Dedifferentiated amniotic fluid mesenchymal stem cell (primary cell): ENCODE data around the gene SBNO1.
"Not testable (repeated sequence)": the region's sequence is repeated elsewhere in the genome, so short reads cannot be mapped to it uniquely, and the experiment has no call there.

Experiments used
- DNase-seq: peaks from one replicate; pipeline ENCODE4 v3.0.0-alpha.2; 2016; ENCODE audit errors: extremely low spot score

Gene SBNO1

DNA sequence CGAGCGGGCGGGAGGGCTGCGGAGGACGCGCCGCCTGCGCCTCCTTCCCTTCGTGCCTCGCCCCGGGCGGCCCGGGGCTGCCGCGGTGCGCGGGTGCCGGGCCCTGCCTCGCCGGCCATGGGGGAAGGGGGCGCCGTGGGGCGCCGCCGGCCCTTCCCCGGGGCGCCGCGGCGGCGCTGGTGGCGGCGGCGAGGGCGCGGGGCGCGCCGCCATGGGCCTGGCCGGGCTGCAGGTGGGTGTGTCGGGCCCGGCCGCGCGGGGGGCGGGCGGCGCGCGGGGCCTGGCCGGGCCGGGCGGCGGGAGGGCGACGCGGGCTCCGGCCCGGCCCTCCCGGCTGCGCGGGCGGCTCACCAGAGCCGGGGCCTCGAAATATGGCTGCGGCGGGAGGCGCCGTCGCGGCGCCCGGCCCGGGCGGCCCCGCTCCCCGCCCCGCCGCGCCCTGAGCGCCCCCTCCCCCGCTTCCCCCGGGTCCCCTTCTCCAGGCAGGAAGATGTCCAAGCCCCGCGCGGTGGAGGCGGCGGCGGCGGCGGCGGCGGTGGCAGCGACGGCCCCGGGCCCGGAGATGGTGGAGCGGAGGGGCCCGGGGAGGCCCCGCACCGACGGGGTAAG is 24.4 kb upstream of the SBNO1 start:
- no peak for DNase-seq

DNA sequence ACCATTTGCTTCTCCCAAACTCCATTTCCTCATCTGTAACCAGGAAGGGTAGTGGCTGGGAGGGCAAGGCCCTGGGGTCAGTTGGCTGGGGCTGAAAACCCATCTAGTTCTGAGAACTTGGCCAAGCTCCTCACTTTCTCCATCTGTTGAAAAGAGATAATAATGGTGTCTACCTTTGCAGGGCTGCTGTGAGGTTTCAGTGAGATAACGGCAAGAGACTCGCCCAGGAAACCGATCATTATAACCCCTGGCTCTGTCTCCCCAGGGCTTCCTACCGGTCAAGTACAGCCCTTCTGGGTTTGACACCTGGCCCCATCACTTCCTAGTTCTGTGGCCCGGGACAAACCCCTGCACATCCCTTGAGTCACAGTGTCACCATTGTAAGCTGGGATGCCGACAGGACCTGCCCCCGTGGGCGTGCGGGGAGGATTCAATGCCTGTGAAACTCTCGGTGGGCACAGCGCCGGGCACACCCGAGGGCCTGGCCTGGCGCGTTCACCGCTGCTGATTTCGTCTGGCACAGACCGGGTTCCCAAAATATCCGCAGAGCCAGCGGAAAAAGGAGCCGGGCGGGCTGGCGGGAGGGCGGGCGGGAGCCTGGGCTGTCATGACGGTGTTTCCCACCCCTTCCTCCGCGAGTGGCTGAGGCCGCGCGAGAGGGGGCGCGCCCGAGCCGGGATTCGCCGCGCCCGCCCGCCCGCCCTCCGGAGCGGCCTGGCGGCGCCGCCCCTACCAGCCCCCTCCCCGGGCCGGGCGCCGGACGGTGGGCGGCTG is 23.7 kb upstream of the SBNO1 start:
- DNase-seq: peak; percentile 44

DNA sequence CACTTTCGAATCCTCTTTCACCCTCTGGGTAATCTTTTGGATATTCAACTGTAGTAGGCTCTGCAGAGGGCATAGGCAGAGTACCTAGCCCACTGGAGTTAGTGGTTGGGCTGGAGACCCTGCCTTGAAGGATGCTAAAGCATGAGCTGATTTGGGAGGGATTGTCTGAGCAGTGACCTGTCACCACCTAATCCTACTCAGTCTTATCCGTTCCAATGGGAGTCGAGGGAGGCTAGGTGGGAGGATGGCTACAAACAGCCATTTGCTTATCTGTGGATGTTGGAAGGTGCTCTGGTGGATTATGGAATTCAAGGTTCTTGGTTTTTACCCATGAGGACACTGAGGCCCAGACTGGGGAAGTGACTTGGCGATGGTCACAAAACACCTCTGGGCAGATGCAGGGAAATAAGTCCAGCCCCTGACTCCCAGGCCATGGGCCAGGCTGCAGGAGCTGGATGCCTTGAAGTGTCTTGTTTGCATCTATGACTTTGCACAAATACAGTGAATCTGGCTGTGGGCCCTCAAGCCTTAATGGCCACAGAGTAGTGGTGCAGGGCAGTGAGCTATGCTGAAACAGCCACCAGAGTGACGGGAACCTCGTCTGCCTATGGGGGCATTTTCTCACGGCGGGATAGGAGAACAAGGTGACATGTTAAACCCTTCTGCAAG is 23.0 kb upstream of the SBNO1 start:
- no peak for DNase-seq

DNA sequence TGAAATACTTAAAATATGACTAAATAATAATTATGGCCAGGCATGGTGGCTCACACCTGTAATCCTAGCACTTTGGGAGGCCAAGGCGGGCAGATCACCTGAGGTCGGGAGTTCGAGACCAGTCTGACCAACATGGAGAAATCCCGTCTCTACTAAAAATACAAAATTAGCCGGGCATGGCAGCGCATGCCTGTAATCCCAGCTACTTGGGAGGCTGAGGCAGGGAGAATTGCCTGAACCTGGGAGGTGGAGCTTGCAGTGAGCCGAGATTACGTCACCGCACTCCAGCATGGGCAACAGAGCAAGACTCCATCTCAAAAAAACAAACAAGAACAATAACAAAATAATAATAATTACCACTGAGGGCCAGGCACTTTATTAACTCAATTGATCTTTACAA is 20.9 kb upstream of the SBNO1 start:
- DNase-seq: not testable (repeated sequence)

DNA sequence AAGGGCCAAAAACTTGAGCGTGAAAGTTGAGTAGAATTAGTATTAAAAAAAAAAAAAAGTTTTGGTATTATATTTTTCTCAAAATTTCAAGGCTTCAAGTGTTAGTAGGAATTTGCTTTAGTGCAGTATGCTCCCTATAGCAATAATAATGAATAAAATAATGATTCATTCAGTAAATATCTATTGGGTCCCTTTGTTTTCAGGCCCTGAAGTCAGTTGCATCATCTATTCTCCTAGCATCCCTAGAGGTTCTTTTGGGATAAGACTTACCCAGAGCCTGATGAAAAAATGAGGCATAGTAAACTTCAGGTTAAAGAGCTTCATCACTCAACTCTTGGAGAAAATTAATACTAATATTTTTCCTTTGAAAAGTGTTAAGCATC is 20.3 kb upstream of the SBNO1 start:
- DNase-seq: peak; percentile 74

DNA sequence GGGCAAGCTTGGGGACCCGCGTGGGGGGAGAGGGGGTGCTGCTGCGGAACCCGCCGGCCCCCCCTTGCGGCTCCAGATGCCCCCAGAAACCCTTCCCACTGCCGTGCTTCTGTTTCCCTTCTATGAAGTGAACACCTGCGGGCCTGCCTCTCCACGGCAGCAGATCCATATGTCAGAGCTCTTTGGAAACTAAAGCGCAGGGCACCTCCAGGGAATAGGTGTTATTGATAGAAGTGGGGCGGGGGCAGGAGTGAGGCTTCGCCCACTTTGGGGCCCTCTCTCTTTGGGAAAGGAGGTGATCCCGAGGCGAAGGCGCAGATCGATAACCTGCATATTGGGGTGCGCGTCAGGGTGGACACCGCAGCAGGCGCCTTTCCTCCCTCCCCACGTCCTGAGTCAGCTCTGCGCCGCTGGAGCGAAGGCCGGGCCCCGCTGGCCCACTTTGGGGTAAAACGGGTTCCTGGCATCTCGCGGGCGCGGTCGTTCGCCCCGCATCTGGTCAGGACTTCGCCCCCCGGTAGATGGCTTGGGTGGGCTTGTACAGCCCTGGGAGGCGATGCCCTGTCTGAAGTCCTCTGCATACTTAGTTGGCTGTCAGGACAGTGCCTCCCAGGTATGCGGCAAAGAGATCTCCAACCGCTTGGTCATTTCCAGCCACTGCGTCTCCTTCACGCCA is 19.8 kb upstream of the SBNO1 start:
- no peak for DNase-seq

DNA sequence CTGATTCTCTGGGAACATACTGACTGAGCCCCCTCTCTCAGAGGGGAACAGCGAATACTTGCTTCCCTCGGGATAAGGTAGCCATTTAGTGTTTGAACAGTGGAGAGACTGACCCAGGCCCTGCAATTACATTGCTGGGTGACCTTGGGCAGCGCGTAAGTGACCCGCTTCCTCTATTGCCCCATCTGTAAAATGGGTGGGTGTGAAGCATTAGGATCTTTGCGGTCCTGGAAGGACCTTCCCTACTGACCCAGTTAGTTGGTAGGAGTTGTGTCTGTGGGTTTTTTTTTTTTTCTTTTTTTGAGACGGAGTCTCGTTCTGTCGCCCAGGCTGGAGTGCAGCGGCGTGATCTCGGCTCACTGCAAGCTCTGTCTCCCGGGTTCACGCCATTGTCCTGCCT is 18.0 kb upstream of the SBNO1 start:
- no peak for DNase-seq

DNA sequence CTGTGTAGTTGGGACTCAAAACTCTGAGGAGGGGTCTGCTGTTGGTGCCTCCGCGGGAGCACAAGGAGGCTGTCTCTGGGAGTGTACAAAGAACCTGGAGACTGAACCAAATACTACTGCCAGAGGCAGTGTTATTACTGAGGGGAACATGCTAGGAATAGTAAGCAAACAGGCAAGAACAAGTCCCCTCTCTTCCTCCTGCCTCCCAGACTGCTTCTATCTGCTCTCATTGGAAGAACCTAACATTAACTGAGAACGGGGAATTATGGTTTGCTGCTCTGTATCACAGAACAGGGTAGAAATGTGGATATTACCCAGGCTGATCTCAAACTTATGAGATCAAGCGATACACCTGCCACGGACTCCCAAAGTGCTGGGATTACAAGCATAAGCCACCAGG is 14.7 kb upstream of the SBNO1 start:
- no peak for DNase-seq

DNA sequence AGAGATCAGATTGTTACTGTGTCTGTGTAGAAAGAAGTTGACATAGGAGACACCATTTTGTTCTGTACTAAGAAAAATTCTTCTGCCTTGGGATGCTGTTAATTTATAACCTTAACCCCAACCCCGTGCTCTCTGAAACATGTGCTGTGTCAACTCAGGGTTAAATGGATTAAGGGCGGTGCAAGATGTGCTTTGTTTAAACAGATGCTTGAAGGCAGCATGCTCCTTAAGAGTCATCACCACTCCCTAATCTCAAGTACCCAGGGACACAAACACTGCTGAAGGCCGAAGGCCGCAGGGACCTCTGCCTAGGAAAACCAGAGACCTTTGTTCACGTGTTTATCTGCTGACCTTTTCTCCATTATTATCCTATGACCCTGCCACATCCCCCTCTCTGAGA is 7.8 kb upstream of the SBNO1 start:
- not testable (repeated sequence) for DNase-seq

DNA sequence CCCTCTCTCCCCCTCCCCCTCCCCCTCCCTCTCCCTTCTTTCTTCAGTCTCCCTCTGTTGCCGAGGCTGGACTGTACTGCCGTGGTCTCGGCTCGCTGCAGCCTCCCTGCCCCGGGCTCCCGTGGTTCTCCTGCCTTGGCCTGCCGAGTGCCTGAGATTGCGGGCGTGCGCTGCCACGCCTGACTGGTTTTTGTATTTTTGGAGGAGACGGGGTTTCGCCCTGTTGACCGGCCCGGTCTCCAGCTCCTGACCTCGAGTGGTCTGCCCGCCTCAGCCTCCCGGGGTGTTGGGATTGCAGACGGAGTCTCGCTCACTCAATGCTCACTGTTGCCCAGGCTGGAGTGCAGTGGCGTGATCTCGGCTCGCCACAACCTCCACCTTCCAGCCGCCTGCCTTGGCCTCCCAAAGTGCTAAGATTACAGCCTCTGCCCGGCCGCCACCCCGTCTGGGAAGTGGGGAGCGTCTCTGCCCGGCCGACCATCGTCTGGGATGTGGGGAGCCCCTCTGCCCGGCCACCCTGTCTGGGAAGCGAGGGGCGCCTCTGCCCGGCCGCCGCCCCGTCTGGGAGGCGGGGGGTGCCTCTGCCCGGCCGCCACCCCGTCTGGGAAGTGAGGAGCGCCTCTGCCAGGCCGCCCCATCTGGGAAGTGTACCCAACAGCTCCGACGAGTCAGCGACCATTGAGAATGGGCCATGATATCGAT is 7.2 kb upstream of the SBNO1 start:
- not testable (repeated sequence) for DNase-seq

DNA sequence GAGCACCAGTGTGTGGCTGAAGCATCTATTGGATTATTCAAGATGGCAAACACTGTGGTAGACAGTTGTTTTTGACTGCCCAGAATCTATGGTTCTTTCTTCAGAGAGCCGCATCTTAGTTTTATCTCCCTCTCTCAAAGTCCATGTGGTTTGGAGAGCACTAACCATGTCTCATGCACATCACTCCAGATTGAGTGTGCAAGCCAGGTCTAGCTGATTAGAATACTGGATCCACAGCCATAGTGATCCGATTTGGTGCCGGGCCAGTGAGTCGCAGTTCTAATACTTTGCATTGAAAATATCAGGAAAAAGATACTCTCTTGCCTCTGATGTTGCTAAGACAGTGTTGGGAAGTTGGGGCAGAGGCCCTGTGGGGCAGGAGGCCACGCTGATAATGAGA is 4.6 kb upstream of the SBNO1 start:
- DNase-seq: no peak

DNA sequence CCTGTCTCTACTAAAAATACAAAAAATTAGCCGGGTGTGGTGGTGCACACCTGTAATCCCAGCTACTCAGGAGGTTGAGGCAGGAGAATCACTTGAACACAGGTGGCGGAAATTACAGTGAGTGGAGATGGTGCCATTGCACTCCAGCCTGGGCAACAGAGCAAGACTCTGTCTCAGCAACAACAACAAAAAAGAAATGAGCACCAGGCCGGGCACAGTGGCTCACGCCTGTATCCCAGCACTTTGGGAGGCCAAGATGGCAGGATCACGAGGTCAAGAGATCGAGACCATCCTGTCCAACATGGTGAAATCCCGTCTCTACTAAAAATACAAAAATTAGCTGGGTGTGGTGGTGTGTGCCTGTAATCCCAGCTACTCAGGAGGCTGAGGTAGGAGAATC is 3.8 kb upstream of the SBNO1 start:
- not testable (repeated sequence) for DNase-seq

DNA sequence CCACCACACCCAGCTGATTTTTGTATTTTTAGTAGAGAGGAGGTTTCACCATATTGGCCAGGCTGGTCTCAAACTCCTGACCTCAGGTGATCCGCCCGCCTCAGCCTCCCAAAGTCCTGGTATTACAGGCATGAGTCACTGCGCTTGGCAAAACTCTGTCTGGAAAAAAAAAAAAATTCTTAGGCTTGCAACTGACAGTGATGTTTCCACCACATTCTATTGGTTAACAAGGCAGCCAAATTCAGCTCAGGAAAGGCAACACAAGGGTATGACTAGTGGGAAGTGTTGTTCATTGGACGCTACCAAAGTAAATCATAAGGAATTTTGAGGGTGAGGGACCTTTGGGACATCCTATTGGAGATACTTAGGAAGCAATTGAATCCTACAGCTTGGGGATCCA is 2.9 kb upstream of the SBNO1 start:
- DNase-seq: no peak

DNA sequence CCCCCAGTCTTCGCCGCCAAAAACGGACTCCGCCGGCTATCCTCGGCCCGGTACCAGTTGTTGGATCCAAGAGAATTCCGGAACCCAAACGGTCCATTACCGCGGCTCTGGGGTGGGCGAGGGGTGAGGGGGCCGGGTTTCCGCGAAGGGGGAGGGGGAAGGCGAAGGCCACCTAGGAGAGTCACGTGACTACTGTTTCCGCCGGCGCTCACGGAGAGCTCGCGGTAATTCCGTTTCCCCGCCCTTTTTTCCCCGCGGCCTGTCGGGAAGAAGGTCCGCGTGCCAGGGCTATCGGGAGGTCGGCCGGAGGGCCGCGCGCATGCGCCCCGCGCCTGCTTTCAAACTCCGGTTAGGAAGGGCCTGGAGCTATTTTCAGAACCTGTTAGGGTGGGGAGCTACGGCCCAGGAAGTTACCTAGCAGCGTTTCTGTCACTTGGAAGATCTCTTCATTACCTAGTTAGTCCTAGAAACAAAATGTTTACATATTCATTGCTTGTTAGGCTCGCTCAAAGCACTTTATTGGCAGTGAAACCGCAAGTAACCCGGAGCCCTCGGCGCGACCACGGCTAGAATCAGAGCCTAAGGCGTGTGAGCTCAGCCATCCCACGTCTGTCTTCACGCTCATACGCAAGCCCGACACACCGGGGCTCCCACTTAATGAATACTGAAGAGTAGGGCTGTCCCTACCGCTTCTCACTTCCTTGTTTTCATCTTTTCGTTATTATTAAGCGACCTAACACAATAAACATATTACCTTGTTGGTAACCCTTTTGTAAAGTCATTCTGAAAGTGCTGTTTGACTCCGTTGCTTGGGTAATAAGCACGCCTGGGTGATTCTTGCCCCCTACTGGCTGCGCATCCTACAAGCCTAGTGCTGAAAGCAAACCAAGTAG is 624 bp upstream of the SBNO1 start:
- DNase-seq: peak; percentile 99

DNA sequence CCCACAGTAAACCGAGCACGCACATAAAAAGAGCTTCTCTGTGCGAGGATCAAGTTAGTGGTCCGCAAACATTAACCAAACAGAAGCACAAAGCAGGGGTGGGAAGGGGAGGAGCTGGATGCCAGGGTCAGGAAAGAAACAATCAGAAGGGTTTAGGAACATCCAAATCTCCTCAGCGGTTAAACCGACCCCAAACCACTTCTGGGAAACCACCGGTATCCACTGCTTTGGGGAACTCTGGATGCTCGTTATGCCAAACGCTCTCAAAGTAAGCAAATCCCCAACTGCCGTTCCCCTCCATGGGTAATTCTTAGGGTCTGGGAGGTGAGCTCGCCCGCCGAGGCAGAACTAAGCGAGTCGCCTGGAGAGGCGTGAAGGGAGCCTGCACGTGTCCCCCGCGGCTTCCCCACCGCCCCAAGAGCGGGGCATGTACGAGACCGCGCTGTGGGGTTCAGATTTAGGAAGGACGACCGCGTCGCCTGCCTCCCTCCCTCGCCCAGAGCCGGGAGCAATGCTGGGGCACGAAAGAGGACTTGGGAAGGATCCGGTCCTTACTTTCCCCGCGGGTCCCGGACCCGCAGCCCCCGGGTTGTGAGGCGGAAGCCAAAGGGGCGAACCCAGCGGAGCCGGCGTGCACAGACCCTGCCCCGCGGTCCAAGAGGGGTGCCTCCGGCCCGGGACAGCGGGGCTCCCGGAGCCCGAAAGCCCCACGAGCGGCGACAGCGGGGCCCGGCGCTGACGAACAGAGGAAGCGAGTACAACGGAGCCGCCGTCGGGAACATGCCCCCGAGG is 711 bp downstream of the SBNO1 start:
- DNase-seq: no peak

DNA sequence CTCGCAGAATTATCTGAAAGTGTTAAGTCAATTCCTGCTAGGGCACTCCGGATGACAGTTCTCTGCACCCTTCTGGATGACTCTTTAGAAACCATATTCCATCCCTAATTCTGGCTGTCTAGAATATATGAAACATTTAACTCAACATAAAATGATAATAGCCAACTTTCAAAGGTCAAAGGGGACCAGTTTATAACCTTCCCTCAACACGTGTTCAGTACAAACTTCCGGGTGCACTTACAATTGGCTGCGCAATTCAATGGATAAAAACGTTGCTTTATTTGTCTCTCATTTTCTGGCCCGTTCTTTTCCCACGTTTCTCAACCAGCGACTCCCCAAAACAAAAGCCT is 1.3 kb downstream of the SBNO1 start:
- no peak for DNase-seq

DNA sequence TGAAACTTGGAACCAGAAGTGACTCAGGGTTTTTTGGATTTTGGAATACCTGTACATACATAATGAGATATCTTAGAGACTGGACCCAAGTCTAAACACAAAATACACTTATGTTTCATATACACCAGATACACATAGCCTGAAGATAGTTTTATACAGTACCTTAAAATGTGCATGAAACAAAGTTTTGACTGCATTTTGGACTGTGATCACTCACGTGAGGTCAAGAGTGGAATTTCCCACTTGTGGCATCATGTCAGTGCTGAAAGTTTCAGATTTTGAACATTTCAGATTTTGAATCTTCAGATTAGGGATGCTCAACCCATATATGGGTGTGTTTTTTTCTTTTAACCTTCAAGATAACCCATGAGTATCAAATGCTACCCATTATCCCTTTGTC is 6.6 kb downstream of the SBNO1 start:
- no peak for DNase-seq

DNA sequence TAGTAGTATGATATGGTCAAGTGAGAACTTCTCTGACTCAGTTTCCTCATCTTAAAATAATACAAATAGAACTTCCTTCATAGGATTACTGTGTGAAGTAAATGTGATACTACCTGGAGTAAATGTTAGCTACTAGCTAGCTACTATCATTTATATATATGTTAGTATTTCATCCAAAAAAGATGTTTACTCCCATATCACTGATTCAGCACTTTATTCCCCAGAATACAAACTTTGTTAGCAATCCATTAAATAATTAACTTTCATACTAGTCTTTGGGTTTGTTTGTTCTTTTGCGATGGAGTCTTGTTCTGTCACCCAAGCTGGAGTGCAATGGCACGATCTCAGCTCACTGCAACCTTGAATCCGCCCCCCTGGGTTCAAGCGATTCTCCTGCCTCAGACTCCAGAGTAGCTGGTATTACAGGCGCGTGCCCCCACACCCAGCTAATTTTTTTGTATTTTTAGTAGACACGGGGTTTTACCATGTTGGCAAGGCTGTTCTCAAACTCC is 8.4 kb downstream of the SBNO1 start:
- no peak for DNase-seq

DNA sequence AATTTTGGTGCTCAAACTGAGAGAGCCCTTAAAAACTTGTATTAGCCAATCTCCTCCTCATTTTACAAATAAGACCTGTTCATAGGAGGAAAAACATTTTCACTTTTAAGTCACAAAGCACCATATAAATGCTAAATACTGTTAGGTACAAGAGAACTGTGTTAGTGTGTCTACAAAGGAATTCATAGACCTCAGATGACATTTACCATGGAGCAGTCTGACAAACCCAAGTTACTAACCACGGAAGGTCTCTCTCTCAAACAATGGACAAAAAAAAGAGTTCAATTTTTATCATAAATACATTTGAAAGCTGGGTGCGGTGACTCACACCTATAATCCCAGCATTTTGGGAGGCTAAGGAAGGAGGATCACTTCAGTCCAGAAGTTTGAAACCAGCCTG is 10.0 kb downstream of the SBNO1 start:
- DNase-seq: no peak

DNA sequence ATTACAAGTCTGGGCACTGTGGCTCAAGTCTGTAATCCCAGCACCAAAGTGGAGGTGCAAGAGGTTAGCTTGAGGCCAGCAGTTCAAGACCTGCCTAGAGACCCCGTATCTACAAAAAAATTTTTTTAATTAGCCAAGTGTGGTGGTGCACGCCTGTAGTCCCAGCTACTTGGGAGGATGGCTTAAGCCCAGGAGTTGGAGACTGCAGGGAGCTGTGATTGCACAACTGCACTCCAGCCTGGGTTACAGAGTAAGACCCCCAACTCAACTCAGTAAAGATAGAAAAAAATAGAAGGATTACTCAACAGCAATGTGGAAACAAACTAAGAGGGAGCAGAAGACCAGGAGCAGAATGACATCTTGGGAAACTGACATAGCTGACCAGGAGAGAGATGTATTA is 13.3 kb downstream of the SBNO1 start:
- DNase-seq: no peak
